Activated naive CD4-positive, alpha-beta T cell treated with anti-CD3 and anti-CD28 coated beads, Interleukin-2, amount 50 U/mL, for 16 hours (primary cell): ENCODE results near the gene NAV1.
"Not testable (repeated sequence)": the region's sequence is repeated elsewhere in the genome, so short reads cannot be mapped to it uniquely, and the experiment has no call there.

ENCODE experiments used
- DNase-seq: peaks from one replicate; pipeline ENCODE4 v3.0.0-alpha.2; 2020

NAV1 gene

DNA sequence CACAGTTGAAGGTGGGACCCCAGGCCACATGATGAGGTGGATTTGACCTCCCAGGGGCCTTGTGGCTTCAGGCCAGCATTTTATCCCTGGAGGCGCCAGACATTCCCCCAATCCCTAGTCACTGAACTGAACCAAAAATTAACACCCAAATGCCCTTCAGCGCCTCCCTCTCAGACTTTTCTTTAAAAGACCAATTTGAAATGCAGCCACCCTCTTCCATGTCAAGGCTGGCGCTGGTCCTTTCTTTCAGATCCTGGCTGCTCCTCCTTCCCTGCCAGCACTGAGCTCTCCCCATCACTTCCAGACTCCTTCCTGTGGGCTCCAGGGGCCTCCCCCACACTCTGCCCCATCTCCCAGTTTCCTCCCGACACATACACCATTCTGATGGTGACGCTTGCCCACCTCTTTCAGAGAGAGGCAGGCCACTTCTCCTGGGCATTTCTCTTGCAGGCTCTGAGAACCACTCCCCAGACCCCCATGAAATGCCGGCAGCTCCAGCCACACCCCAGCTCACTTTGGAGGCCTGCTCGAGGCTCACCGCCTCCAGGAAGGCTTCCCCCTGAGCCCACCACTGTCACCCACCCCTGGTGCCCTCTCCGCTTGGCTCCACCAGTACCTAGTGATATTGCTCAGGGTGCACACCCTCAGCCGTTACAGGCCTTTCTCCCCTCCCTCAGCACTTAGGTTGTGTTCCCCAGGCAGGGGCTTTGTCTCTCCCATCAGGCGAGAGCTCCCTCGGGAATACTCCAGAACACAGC is 27.0 kb downstream of the NAV1 start:
- no peak for DNase-seq

DNA sequence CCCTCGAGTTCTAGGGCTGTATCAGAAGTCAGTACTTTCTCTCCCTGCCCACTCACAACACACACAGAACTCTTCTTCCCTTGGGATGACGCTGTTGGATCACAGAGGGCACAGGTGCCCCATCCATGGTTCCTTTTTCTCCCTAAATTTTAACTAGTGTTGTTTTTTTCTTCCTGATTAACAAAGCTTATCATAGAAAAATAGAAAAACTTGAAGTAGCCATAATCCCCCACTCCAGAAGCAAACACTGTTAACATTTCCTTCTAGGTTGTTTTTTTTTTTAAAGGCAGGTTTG is 27.5 kb downstream of the NAV1 start:
- DNase-seq = no peak

DNA sequence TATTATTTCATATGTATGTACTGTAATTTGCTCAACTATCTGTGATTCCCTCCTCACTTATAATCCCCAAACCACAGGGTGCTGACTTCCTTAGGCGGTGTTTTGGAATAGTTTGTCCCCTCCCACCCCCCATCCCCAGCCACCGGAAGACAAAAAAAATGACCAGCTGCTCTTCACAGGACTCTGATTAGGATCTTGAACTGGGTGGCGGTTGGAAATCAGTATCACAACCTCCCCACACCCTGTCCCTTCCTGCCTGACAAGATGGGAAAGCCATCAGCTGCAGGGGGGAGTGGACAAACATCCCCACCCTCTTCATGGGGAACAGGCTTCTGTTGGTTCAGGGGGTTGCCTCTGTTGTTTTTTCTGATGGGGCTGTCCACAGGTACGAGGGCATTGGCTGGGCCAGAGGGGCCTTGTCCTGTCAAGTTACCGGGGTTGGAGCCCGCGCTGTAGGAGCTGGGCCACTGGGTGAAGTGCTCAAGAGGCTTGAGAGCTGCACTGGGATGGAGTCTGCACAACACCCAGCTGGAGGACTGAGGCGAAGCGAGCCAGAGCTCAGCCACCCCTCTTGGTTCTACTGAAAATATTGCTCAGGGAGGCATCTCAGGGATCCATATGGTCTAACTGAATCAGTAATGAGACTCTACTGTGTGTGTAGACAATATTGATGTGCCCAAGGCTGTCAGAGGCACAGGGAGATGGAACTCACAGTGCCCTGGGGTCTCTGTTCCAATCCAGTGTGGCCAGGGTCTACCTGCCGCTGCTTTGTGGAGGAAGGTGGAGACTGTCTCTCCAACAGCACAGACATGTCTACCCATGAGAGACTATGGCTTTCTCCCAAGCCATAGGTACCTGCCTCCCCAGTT is 28.2 kb downstream of the NAV1 start:
- DNase-seq = no peak

DNA sequence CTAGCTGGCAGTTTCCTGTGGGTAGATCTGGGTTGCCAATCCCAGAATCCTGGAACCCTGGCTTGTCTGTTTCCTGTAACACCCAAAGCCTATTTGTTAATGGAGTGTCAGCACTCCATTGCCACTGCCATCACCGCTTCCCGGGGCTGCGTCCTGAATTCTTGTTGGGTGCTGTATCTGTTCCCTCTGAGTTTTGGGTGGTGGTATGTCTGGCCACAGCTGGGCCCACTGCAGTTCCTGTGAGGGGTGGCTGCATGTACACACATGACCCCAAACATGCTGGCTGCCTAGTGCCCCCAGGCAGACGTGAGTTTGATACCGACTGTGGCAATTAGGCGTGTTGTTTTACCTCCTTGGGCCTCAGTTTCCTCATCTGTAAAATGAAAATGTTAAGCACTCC is 29.3 kb downstream of the NAV1 start:
- no peak for DNase-seq

DNA sequence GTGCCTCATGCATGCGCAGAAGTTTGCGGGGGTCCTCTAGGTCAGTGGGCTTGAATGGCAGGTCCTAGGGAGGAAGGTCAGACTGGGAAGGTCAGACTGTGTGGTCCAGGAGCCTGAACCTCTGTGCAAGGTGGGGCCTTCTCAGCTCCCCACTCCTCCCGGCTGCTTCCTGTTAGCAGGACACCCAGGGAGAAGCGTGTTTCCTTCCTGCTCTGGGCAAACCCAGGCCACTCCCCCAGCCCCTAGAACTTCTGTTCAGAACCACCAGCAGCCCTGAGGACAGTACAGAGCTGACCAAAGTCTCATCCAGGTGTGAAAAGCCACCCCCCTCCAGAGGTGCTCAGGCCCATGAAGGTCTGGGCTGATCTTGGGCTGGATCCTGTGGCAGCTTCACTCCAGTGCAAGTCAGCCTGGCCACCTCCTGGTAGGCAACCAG is 29.9 kb downstream of the NAV1 start:
- no peak for DNase-seq

DNA sequence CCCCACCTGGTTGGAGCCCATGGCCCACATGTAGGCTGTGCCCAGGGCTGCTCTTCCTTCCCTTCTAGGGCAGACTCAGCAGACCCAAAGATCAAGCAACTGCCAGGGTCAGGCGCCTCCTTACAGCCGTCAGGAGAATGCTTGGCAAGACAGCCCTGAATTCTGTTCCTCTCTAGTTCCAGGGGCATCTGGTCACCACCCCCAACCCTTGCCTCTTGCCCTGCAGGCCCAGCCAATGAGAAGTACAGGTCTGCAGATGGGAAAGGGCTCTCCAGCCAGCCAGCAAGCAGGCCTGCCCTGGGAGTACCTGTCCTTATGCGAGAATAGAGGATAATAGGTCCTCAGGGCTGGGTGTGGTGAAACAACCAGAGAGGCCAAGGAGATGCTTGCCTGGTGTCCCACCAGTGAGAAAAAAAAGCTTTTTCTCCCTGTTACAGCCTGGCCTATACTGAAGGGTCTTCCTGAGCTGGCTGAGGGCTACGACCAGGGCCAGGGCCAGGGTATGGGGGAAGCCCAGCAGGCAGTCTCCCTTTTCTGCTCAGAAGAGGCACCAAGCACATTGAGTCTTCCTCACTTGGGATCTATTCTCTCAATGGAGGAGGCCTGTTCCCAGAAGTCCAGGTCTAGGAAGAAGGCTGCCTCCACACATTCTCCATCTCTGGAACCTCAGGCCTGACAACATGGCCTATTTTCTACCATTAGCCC is 31.4 kb downstream of the NAV1 start:
- DNase-seq = no peak

DNA sequence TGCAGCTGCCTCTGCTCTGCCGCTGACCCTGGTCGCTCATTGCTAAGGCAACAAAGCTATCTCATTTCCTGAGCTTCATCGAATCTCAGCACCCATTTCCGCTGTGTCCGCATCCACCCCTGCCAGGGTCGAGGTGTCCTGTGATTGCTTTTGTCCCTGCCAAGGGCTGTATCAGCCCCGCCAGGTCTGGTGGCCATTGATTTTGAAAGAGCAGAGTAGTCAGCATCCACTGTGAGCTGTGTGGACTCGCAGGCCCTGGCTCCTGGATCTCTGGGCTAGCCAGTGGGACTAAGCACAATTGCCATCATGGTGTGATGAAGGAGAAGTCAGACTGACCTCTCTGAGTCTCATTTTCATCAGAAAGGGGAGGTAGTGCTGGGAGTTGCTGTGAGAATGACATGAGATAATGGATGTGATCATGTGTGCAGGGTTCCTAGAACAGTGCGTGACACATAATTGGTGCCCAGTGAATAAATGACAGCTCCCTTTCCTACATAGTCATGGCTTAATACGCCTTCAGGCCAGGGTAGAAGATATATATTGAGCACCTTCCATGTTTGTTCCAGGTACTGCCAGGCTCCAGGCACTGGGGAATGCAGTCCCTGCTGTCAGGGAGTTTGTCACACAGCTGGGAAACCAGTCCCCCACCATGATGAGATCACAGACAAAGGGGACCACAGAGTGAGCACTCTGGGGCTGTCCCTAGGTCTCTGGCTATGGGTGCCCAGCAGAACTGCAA is 32.1 kb downstream of the NAV1 start:
- no peak for DNase-seq

DNA sequence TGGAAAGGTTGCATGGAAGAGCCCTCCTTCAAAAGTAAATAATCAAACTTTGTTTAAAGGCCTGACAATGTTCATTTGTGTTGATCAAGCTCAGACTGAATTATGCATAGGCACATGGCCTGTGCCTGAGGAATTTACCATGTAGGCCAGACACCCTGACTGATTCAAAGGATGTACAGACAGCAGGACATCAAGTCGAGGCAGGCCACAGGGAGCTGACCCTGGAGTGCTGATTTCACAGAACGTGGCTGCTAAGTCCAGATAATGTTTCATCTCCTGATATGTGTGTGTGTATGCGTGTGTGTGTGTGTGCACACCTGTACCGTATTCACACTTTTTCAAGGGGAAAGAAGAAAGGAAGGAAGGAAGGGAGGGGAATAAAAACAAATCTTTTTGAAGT is 34.1 kb downstream of the NAV1 start:
- no peak for DNase-seq

DNA sequence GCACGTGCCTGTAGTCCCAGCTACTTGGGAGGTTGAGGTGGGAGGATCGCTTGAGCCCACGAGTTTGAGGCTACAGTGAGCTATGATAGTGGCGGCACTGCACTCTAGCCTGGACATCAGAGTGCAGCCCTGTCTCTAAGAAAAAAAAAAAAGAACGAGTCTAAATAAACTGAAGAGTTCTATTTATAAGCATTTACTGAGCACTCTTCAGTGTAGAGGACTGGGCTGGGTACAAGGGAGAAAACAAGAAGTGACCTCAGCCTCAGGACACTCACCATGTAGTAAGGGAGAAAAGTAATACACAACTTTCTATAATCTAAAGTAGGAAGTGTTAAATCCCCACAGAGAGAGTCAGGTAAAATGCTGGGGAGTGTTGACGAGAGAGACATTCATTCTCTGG is 35.0 kb downstream of the NAV1 start:
- no peak for DNase-seq

DNA sequence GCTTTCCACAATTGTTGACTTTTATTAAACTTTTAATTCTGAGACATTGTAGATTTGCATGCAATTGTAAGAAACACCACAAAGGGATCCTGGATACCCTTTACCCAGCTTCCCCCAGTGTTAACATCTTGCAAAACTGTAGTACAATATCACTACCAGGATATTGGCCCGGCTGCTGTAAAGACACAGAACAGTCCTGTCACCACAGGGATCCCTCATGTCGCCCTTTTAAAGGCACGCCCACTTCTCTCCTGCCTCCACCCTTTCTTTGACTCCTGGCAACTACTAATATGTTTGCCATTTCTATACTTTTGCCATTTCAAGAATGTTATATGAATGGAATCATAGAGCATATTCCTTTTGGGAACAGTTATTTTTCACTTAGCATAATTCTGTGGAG is 37.0 kb downstream of the NAV1 start:
- no peak for DNase-seq

DNA sequence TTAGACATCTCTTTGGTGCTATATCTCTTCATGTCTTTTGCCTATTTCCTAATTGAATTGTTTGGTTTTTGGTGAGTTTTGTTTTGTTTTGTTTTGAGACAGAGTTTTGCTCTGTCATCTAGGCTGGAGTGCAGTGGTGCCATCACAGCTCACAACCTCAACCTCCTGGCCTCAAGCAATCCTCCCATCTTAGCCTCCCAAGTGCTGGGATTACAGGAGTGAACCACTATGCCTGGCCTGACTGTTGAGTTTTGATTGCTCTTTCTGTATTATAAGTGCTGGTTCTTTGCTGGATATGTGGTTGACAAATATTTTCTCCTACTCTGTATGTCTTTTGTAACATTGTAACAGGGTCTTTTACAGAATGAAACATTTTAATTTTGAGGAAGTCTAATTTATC is 38.0 kb downstream of the NAV1 start:
- no peak for DNase-seq

DNA sequence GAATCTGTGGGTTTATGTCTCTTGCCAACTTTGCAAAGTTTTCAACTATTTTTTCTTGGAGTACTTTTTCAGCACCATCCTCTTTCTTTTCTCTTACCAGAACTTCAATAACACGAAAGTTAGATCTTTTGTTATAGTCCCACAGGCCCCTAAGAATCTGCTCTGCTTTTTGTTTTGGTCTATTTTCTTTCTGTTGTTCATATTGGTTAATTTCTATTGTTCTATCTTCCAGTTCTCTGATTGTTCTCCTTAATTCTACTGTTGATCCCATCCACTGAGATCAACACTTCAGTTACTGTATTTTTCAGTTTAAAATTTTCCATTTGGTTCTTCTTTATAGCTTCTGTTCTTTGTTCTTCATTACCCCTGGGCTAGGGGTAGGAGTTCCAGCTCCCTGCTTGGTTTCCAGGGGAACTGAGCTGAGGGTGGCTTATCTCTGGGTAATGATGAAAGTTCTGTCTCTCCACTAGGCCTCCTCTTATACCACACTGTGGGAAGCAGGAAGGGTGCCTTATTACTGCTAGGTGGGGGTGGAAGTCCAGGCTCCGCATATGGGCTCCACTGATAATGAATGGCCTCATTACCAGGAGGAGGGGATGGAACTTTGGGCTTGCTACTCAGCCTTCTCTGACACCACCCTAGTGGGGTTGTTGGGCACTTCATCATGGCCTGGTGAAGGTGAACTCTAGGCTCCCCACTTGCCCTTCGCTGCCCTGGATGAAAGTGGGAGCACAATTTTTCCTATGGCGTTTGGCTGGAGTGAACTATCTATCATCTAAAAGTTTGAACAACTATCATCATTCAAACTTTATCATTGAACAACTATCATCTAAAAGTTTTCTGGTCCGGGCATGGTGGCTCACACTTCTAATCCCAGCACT is 39.3 kb downstream of the NAV1 start:
- no peak for DNase-seq

DNA sequence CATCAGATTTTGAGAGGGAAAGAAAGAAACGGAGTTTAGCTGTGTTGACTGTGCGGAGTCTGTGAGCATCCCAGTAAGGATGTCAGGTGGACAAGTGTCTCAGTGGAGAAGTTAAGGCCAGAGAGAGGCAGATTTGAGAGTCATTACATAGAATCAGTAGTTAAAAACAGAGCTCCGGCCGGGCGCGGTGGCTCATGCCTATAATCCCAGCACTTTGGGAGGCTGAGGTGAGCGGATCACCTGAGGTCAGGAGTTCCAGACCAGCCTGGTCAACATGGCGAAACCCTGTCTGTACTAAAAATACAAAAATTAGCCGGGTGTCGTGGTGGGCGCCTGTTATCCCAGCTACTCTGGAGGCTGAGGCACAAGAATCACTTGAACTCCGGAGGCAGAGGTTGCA is 42.4 kb downstream of the NAV1 start:
- DNase-seq = not testable (repeated sequence)

DNA sequence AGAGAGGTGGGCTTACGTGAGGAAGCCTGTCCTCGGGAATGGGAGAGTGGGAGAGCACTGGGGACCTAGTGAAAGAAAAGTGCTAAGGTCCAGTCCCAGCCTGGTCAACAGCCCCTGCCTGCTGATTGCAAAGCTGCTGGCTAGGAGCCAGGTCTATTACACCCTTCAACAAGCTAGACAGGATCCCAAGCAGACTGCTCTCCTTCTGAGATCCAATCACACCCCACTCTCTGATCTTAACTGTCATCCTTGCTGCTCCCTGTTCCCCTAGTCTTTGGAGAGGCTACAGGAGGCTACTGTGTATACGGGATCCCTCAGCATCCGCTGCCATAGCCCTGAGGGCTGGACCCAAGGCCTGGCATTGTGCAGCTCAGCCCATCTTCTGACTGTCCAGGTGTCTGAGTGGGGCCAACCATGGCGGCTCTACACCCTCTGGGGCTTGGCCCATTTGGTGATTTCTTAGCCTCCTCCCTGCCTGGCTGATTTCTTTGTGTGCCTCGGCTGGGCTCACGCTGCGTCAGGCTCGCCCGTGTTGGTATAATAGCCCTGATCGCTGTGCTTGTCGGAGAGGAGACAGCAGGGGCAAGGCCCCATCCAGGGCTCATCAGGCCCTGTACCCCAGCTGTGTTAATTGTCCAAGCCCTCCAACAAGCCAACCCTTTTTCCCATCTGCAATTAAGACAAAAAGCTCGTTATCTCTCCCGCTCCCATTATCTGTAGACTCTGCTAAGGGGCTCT is 43.9 kb downstream of the NAV1 start:
- no peak for DNase-seq

DNA sequence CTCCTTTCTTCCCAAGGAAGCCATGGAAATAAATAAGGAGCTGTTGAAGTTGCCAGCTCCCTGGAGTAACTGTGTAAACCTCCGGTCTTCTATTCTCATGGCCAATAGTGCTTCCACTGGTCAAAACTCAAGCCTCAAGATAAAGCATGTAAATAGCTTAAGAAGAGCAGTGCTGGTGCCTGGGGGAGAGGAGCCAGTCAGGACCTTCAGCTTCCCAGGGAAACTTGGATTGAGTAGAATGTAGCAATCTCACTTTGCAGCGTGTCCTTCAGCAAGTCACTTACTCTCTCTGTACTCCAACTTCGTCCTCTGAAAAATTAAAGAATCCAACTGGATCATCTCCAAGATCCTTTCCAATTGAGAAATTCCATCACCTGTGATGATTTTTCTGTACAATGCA is 44.7 kb downstream of the NAV1 start:
- DNase-seq = no peak

DNA sequence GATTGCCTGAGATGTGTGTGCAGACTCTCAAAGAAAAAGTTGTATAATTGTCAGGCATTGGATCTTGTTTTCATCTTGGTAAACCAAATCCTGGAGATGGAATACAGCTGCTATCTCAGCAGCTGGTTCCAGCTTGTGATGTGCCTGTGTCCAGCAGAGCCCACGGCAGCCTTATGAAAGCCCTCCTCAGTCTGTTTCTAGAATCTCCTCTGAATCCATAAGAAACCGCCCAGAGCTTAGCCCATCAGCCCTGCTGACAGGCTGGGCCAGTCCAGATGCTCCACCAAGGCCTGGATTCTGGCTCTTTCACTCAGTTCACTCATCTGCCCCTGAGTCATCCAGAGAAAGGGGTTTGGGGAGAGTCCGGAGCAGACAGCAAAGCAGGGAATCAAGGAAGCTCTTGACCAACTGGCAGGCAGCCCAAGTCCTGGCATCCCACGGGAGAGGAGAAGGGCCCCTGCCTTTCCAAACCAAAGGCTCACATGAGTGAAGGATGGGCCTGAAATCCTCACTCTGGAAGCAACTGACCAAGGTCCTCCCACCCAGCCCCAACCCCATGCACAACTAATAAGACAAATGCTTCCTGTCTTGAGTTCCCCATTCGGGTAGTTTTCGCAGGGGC is 45.7 kb downstream of the NAV1 start:
- DNase-seq = no peak

DNA sequence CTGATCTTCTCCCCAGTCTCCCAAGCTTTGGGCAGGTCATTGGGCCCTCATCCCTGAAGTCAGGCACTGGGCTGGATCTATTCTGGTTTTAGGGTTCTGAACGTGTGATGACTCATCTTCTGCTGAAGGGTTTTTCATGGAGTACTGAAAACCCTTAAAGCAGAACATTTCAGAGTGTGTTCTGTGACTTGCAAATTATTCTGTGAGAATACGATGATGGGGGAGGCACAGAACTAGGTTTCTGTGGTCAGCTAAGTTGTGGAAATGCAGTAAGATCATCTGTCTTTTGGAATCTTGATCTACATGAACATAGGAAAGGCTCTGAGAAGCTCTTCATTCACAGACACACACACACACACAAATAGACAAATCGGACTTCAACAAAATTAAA is 46.2 kb downstream of the NAV1 start:
- no peak for DNase-seq

DNA sequence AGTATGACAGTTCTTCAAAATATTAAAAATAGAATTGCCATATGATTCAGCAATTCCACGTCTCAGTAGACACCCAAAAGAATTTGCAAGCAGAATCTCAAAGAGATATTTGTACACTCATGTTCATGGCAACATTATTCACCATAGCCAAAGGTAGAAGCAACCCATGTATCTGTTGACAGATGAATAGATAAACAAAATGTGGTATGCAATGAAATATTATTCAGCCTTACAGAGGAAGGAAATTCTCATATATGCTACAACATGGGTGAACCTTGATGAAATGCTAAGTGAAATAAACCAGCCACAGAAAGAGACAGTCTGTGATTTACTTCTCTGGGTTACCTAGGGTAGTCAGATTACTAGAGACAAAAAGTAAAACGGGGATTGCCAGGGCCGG is 47.0 kb downstream of the NAV1 start:
- DNase-seq = no peak

DNA sequence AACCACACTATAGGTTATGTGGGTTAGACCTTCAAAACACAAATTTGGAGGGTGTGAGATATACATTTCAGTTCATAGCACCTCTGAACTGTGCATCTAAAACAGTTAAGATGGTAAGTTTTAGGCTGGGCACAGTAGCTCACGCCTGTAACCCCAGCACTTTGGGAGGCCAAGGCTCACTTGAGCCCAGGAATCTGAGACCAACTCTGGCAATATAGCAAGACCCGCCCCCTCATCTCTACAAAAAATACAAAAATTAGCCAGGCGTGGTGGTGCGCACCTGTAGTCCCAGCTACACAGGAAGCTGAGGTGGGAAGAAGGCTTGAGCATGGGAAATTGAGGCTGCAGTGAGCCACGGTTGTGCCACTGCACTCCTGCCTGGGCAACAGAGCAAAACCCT is 47.9 kb downstream of the NAV1 start:
- no peak for DNase-seq

DNA sequence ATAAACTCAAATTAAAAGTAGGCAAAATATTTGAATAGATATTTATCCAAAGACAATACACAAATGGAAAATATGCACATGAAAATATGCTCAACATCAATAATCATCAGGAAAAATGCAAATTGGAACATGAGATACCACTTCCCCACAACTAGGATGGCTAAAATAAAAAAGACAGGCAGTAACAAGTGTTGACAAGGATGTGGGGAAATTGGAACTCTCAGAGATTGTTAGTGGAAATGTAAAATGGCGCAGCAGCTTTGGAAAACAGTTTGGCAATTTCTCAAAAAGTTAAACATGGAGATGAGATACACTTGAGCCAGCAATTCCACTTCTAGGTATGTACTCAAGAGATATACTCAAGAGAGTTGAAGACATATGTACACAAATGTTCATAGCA is 48.8 kb downstream of the NAV1 start:
- no peak for DNase-seq
